Mesendoderm (in vitro differentiated cells): ENCODE data around the gene MMP17. TPM values are rescaled to one million over a fixed set of nuclear protein-coding genes. Genes with fewer than 3 reads are reported as not detected.

ENCODE experiments used
- small RNA-seq: library from polyadenylated mRNA; stranded (forward); fragments of <200 nt; extraction: miRNeasy Mini kit (QIAGEN cat#:217004); gene quantifications from one replicate; pipeline ENCODE3, GENCODE V24; 2013; ENCODE audit not compliant: insufficient read depth

Gene MMP17

Small RNAs within 50 kb of the gene (small RNA-seq; reads per million reads assigned to genes)
- gene RNA5SP378, result not detected
- not detected for gene RNU6-1017P
